HG02885 (cell line): ENCODE measurements around the gene SYTL3.
"Not testable (repeated sequence)": the region's sequence is repeated elsewhere in the genome, so short reads cannot be mapped to it uniquely, and the experiment has no call there.

Experiments used
- ATAC-seq: cut with Tn5 transposase; IDR thresholded peaks from one replicate; pipeline ENCODE4 v1.9.1; 2021; ENCODE audit warnings: mild to moderate bottlenecking; ENCODE audit not compliant: unreplicated experiment, poor library complexity

SYTL3 gene

DNA sequence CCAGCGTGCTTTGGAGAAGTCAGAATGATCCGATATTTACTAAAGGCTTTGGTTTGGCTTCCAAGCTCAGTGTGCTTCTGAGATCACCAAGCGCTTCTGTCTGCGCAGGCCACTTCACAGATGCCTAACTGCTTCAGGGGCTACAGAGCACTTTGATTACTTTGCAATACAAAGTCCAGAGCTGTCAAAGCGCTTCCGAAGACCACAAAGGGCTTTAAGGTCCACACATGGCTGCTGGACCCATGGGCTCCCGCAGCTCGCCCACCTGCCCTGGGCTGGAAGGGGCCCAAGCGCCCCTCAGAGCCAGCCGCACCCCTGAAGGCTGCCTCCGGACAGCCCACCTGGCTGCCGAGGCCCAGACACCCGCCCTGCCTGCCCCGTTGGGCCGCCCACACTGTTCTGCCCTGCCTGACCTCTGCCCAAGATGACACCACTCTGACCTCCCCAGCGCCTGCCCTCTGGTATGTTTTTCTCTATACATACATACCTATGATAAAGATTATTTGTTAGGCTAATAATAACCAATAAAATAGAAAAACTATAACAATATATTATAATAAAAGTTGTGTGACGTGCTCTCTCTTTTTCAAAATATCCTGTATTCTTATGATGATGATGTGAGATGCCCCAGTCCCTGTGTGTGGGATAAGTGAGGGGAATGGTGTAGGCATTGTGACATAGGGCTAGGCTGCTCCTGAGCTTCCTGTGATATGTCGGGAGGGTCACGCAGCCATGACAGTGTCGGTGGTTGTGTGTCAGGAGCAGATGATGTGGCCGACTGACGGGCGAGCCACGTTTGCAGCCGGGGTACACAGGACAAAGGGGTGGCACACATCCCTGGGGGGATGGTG lies 27.9 kb upstream of the SYTL3 start:
- ATAC-seq, result no peak

DNA sequence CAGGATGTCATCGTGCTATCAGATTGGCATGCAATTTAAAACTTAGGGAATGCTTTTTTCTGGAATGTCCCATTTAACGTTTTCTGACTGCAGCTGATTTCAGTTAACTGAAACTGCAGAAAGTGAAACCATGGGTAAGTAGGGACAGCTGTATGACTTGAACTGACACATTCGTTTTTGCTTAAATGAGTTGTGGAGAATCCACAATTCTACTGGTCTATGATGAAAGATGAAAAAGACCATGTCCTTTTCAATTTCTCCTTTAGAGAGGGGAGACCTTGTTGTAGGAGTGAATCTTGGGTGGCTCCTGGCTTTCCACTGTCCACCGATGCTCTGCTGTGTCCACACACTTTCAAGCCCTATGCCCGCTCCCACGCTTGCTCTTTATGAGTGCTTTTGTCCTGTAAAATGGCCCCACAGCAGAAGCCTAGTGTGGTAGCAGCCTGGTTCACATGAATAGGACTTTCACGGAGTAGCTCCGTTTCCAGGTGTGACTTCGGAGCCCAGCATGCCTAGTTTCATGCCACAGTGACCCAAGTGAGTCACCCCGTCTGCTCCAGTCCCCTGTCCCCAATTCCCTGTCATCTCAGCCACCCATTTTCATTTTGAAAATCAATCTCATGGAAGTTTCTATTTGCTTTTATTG lies 27.2 kb upstream of the SYTL3 start:
- ATAC-seq, result no peak

DNA sequence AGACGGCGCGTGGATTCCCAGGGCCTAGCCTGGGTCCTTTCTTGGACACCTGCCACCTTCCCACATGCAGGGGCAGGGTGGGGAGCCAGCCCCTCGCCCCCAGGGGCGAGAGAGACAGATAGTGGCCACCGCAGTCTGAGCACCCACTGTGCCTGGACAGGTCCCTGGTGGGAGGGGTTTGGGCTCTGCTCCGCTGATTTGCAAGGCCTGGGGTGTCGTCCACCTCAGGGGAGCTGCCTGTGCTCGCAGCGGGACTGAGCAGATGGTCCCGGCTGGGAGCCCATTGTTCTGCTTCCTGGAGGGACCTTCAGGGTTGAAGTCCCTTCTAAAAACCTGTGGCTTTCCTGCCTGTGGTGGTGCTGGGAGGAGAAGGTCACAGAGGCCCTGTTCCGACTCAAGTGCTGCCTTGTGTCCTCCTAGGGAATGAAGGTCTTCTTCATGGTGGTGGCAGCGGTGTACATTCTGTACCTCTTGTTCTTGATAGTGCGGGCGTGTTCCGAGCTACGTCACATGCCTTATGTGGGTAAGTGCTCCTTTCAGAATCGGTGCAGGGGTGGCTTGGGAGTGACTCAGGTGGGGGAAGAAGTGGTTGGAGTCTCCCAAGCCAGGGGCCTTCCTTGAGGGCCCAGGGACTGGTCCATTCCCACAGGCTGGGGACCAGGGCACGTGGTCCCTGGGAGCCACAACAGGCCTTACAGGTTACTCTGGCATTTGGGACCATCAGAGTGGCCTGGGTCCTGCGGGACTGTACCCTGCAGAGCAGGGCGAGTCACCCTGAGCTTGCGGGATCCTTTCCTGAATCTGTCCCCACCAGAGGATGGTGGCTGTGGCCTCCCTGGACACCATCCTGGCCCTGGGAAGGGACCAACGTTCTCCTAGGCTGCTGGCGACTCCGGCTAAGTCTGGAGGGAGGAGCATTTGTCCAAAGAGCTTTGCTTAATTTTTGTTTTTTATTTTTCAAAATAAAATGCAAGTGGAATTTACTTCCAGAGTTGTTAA lies 24.9 kb upstream of the SYTL3 start:
- no peak for ATAC-seq

DNA sequence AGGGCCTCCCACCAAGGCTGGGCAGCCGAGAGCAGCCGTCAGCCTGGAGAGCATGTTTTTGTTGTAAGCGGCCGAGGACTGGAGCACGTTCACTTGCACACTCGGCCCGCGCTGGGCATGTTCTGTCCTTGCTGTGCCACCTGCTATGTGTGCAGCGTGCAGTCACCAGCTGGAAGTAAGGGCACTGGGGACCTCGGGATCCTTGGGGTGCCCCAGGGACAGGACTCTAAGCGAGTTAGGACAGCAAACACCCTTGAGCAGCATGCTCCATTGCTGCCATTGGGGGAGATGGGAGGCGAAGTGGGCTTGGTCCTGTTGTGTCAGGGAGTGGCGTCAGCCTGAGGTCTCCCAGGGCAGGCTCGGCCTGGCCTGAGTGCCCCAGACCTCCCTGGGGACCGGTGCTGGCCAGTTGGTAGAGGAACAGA lies 24.0 kb upstream of the SYTL3 start:
- ATAC-seq, result no peak

DNA sequence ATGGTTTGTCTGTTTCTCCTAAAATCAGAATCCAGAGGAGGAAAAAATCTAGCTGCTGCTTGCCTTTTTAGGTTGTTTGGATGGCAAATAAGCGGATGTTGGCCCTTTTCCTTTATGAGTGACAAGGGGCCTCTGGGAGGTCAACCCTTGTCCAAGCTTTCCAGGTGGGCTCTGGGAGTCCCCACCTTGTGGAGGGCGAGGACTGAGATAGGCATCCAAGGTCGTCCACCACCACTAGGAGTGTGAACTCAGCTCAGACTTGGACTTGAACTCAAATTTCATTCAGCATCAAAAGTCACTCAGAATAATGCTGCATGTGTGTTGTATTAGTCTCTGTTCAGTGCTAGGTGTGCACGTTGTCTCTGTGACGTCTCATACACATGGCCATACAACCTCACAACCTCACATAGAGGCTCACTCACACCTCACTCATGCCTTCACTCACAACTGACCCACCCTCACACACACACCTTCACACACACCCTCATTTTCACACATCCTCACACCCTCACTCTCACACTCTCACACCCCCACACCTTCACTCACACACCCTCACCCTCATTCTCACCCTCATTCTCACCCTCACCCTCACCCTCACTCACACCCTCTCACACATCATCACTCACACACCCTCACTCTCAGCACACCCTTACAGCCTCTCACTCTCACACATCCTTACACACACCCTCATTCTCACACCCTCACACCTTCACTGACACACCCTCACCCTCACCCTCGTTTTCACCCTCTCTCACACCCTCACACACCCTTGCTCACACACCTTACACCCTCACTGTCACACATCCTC lies 23.3 kb upstream of the SYTL3 start:
- ATAC-seq, result no peak

DNA sequence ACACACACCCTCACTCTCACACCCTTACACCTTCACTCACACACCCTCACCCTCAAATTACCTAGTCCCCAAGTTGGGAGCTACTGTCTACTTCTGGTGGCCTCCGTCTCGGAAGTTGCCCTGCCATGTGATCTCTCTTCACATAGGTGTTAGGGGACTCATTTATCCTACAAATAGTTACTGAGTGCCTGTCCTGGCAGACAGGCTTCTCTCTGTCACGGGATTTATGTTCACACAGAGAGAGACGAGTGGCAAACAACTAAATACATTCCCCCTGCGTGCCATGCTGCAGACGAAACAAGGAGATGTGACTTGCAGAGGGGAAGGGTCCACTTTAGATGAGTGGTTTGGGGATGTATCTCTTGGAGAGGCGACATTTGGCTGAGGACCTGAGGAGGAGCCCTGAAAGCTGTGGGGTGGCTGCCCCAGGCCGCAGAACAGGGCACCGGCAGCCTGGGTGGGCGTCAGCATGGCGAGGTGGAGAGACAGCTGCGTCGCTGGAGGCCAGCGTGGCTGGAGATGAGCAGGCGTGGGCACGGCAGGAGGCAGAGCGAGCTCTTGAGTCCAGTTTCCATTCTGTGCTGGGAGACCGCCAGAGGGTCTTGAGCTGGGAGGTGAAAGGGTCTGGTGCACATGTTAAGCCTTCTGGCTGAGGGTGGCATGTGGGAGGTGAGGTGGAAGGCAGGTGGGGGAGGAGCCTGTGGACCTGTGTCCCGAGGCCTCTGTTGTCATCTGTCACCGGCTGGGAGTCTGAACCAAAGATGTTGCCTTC lies 22.5 kb upstream of the SYTL3 start:
- ATAC-seq, result no peak

DNA sequence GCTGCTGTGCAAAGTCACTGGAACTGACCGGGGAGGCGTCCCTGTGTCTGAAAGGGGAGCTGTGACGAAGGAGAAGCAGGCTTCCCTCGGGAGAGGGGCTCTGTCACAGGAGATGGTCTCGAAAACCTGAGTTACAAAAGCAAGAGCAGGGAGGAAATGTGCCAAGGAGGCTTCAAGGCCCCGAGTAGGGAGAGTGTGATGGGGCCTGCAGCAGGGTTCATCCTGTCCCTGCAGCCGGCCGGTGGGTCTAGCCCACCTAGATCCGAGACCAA lies 22.0 kb upstream of the SYTL3 start:
- no peak for ATAC-seq

DNA sequence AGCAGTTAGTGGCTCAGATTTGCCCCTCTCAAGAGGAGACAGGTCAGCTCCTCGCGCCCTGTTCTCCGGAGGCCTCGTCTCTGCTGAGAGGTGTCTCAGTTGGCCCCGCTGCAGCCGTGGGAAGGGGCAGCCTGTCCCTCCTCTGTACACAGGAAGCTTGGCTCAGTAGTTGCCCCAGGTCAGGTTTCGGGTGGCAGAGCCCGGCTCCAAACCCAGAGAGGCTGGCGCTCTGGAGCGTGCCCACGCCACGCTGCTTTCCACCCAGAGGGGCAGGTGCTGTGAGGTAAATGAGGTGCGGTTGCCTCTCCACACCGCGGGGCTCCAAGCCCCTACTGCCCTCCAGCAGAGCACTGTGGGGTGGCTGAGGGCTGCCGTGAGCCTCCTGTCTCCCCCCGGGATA lies 21.3 kb upstream of the SYTL3 start:
- ATAC-seq, result no peak

DNA sequence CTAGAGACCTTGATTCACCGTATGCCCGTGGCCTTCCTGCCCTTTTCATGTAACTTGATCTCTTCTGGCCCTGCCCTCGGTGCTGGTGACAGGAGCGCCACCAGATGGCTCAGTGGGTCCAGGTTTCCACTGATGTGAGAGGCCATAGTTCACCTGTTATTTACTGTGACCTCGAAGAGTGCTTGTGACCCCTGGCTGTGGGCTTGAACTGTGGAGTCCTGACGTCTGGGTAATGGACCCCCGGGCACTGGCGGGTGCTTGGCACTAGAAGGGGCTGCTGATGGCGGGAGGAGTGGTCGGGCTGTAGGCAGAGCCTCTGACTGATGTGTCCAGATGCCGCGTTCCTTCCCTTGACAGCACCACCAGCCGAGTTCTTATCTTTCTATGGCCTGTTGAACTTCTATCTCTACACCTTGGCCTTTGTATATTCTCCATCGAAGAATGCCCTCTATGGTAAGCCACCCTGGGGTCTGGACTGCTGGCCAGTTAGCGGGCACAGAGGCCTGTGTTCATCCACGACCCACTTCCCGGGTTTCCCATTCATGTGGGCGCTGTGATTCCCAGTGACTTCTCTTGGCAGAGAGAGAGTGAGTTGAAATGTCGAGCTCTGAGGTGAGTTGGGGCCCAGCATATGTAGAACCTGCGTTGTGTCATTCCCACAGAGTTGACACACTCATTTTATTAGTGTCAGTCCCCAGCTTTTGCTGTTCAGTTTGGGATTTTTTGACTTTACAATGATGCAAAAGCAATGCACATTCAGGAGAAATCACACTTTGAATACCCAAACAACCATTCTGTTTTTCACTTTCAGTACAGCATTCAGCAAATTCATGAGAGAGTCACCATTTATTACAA lies 20.3 kb upstream of the SYTL3 start:
- ATAC-seq, result no peak

DNA sequence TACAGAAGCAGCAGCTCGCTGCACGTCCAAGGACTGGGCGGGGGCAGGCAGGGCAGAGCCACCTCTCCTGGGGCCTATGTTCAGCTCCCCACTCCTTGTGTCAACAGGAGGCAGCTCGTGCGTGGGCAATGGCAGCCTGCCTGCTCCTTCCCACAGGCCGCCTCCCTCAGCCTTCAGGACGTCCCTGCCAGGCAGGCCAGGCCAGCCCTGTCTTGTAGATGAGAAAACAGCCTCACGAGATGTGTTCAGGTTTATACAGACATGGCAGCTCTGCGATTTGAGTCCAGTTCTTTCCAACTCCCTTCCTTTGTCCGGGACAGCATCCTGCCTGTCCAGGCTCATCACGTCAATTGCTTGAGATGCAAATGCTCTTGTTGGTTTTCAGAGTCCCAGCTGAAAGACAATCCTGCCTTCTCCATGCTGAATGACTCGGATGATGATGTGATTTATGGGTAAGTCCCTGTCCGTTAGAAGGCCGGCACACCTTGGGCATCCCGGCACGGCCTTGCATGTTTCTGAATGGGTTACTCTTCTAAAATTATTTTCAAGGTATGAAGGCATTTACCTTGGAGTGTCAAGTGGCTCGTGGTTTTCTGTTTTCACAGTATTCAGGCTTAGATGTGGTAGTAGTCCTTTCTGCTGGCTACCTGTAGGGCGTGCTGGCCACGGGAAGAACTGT lies 18.8 kb upstream of the SYTL3 start:
- ATAC-seq, result no peak

DNA sequence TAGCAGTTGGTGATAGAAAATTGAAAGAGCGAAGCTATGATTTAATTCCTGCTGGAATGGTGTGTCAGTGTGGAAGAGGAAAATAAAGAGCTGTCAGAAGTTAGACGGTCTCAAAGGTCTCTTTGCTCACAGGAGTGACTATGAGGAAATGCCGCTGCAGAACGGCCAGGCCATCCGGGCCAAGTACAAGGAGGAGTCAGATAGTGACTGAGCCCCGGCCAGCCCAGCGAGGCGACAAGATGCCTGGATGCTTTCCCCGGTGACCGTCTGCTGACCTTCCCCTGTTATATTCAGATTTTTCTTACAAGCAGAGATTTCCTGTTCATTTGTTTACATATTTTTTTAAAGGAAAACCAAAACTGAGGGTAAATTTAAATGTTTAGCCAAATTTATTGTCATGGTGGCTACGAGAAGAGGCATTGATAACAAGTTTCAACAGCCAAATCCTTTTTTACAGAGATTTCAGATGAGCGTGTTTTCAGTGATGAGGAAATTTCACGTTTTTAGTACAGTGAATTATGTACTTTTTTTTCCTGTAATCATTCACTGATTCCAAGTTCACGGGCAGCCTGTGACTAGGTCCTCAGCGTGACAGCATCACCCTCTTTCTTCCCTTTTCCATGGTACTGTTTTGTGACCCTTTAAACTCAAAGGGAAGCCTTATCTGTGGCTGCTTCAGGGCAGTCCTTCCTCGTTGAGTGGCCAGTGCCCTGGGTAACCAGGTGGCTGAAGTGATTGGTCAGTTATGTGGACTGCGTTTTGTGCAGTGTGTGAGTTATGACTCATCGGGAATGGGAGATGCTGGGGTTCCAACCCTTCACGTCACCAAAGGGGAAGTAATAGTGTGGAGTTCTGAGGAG lies 17.9 kb upstream of the SYTL3 start:
- no peak for ATAC-seq

DNA sequence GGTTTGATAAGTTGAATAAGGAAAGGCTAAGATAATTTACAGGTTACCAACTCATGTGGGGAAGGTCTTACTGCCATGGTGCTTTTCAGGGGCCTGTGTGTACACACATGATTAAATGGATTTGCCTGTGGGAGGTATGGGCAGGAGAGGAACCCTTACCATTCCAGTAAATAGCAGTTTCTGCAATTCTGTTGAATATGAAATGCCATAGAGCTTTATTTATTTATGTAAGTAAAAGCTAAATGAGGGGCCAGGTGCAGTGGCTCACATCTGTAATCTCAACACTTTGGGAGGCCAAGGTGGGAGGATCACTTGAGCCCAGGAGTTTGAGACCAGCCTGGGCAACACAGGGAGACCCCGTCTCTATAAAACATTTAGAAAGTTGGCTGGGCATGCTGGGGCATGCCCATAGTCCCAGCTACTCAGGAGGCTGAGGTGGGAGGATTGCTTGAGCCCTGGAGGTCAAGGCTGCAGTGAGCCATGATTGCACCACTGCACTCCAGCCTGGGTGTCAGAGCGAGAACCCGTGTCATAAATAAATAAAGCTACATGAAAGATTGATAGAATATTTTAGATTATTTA lies 17.2 kb upstream of the SYTL3 start:
- not testable (repeated sequence) for ATAC-seq

DNA sequence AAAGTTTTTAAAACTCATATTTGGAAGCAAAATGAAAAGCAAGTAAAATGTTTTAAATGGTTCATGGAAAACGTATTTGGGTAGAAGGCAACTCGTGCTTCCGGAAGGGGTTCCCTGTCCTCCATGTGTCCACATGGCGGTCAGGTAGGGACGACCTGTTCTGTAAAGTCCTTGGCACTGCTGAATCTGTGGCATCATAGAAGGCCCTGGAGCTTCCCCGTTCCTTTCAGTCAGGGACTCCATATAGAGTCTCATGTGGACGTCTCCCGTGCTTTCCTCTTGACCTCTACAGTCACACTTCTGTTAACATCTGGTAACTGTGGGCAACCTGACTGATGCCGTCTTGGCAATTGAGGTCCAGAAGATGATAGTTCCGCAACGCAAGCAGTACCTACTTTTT lies 16.7 kb upstream of the SYTL3 start:
- ATAC-seq, result no peak

DNA sequence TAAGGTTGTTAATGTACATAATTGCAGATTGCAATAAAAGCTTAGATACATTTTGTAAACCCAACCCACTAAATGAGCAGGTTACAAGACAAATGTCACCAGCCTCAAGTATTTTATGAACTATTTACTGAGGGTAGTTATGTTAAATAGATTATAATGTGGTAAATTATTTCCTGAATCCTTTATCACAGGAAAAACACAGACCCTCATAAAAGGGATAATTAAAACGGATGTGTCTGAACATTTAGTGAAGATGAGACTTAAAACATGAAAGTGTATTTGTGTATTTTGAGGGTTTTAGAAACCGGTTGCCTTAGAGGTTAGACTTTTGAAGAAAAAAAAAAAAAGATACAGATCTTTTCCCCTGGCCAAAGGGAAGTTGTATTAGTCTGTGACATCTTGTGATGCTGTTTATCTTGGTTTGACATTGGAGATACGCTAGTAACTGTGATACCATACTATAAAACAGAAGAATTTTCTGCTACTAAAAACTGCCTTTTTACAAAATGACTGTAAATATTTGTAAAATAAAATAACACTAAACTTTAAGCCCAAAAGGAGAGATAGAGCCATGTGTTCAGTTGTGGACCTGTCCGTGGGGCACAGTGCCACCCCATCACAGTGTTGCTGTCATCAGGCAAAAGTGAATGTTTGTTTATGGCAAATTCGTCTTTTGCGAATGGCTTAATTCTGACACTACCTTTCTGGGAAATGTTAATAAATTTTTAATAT lies 15.0 kb upstream of the SYTL3 start:
- no peak for ATAC-seq

DNA sequence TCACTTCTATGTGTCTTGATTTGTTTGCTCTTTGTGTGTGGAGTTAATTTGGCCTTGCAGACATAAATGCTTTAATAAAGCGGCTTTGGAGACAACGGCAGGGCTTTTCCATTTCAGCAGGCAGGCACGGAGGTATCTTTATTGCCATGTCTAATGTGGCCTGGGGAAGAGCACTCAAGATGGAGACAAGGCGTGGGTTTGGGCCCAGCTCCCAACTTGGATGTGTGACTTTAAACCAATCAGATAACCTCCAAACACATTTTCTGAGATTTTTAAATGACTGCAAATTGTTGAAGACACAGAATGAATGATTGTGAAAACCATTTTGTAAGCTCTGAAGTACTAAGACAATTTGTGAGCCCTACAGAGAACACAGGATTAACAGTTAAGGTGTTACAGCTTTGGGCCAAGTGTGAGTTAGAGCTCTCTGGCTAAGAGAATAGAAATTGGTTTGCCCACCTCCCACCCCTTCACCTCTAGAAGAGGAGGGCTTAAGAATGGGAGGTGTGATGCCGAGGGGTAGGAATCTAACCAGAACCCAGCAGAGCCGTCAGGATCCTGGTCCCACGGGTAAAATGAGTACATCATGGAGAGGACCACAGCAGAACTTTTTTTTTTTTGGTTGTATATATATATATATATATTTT lies 14.3 kb upstream of the SYTL3 start:
- no peak for ATAC-seq

DNA sequence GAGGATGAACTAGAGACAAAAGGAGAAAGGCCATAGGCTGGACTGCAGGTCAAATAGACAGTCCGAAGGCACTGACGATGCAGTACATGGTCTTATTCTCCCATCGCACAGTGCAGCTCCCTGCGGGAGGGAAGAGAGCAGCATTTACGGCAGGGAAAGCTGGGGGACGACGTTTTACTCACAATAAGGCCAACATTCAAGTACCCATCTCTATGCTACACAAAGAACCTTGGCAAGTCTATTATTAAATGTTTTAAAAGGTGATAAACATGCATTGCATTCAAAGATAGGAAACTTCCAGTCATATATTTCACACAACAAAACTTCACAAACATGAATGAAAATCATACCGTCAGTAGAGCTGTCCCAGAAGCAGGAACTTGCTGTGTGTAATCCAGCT lies 13.1 kb upstream of the SYTL3 start:
- ATAC-seq, result no peak
